Vagina (tissue), 2 donors: ENCODE data around the gene CD69. TPM values are rescaled to one million over a fixed set of nuclear protein-coding genes. Genes with fewer than 3 reads are reported as not detected.
A peak's percentile ranks its signal among the peaks of the same experiment; 100 is the strongest.

ENCODE experiments used
- DNase-seq, 2 donors: peaks; one replicate each; pipeline ENCODE4 v3.0.0-alpha.2; 2017; ENCODE audit errors: extremely low spot score in 2 of 2
- H3K27ac ChIP-seq: fragments of 200-600 bp; sonication (generic); one replicate; pipeline ENCODE4 v1.5.1; 2019
- H3K27me3 ChIP-seq: fragments of 200-600 bp; sonication (generic); one replicate; pipeline ENCODE4 v1.5.1; 2019
- H3K36me3 ChIP-seq, 2 donors: fragments of 200-600 bp; sonication (generic); one replicate each; pipeline ENCODE4 v1.5.1; 2017 to 2019
- H3K4me1 ChIP-seq: fragments of 200-600 bp; sonication (generic); one replicate; pipeline ENCODE4 v1.5.1; 2019
- H3K4me3 ChIP-seq, 2 donors: fragments of 200-600 bp; sonication (generic); 1 replicate in 1 of 2; 2 replicates in 1 of 2; pipeline ENCODE4 v1.5.1; 2016 to 2019
- H3K9me3 ChIP-seq: fragments of 200-600 bp; sonication (generic); one replicate; pipeline ENCODE4 v1.5.1; 2019
- POLR2A ChIP-seq, 2 donors: fragments of 450-650 bp; IDR thresholded peaks; one replicate each; pipeline ENCODE4 v1.6.1; 2017; ENCODE audit warnings: antibody characterized with exemption in 2 of 2, mild to moderate bottlenecking in 2 of 2, moderate library complexity in 2 of 2
- POLR2AphosphoS5 ChIP-seq, 2 donors: sonication (generic); formaldehyde crosslinking; IDR thresholded peaks; one replicate each; pipeline ENCODE4 v1.9.0; 2017; ENCODE audit warnings: antibody characterized with exemption in 2 of 2, mild to moderate bottlenecking in 2 of 2, low read depth in 1 of 2; ENCODE audit not compliant: insufficient read depth in 1 of 2
- intact Hi-C: fragments of 100-400 bp; cut with DNase I; formaldehyde crosslinking; loops from one replicate; pipeline ENCODE4 v1.15.1; 2023
- total RNA-seq: library from RNA; depleted of rRNA; stranded (reverse); fragments of >200 nt; gene quantifications from one replicate; pipeline ENCODE4 v1.2.3, GENCODE V29; 2016
- TF ChIP-seq, protein P1 (sequence below), 3 experiments: fragments of 450-650 bp in 2 of 3; fragments of 200-600 bp in 1 of 3; sonication (generic) in 1 of 3; IDR thresholded peaks; one replicate each; pipeline ENCODE4 v1.5.1; 2017 to 2019; ENCODE audit warnings: antibody characterized with exemption in 3 of 3, mild to moderate bottlenecking in 2 of 3, moderate library complexity in 2 of 3

The CD69 gene
- 28.5 TPM for total RNA-seq

DNA sequence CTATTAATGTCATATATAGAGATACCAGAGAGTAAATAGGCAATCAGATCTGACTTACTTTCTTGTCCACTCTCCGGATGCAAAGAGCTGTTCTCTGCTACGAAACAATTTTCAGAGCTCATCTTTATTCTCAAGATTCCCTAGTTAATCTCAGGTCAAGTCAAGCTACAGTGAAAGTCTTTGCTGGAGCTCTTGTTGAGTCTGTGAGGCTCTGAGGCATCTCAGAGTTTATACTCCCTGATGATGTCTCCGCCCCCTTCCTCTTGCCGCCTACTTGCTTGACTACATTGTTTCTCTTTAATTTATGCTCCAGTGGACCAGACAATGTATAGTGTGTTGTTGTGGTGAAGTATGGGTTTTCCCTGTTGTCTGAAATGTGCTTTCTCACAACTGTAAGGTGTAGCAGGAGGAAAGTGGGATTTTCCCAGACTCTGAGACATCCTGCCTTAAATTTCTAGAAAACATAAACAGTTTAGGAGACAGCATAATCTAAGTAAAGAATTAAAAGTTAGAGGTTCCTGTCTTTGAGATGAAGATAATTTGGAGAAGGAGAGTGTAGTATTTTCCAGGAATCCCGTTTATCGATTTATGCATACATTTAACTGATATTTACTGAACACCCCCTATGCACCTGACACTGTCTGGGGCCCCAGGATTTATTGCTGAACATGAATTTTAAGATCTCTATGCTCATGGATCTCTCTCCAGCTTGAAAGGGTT lies at the start of gene CD69:
Gene CD69 (minus strand): TSS at position 203 of the 720 bp plus-strand sequence. CDS start 81 bp downstream, at position 122.
- no peaks in the 10 kb centered on the region for H3K4me1 ChIP-seq
- H3K4me3 ChIP-seq, result peak within 1 kb of the TSS in 1 of 2 donors; percentile 30
- peak in 1 of 2 donors; percentile 25 for TF ChIP-seq POLR2A (IDR thresholded peaks at IDR 0.05)
- TF ChIP-seq, protein P1, sequence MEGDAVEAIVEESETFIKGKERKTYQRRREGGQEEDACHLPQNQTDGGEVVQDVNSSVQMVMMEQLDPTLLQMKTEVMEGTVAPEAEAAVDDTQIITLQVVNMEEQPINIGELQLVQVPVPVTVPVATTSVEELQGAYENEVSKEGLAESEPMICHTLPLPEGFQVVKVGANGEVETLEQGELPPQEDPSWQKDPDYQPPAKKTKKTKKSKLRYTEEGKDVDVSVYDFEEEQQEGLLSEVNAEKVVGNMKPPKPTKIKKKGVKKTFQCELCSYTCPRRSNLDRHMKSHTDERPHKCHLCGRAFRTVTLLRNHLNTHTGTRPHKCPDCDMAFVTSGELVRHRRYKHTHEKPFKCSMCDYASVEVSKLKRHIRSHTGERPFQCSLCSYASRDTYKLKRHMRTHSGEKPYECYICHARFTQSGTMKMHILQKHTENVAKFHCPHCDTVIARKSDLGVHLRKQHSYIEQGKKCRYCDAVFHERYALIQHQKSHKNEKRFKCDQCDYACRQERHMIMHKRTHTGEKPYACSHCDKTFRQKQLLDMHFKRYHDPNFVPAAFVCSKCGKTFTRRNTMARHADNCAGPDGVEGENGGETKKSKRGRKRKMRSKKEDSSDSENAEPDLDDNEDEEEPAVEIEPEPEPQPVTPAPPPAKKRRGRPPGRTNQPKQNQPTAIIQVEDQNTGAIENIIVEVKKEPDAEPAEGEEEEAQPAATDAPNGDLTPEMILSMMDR (IDR thresholded peaks at IDR 0.05), result no peak
- no peaks in the 10 kb centered on the region for H3K36me3 ChIP-seq
- H3K27ac ChIP-seq, result no peak within 1 kb of the TSS
- H3K9me3 ChIP-seq, result no peaks in the 10 kb centered on the region
- no peaks in the 10 kb centered on the region for H3K27me3 ChIP-seq
- DNase-seq, result no peak
- intact Hi-C loops, result no loop called here

DNA sequence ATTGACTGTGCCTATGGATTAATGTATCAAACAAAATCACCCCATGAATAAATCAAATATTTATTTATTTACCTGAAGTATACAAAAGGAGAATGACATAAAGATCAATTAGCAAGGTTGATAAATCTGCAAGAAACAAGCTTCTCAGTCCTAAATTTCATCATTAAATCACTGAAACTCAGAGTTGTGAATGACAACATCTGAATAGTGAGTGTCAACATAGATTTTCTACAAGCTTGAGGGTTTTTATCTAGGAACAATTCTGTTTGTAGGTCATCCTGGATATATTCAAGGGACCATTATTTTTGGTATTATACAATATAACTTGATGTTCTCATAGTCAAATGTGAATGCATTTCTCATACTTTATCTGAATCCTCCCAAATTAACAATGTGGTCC lies 49.2 kb upstream of the CD69 start:
- no peak for DNase-seq
- no peaks in the 10 kb centered on the region for H3K9me3 ChIP-seq
- no peaks in the 10 kb centered on the region for H3K36me3 ChIP-seq
- H3K27me3 ChIP-seq, result no peaks in the 10 kb centered on the region
- intact Hi-C loops, result no loop called here
- H3K4me1 ChIP-seq, result no peaks in the 10 kb centered on the region
- no peak overlapping the region for H3K27ac ChIP-seq
- TF ChIP-seq POLR2A (IDR thresholded peaks at IDR 0.05) (no peak), POLR2AphosphoS5 (IDR thresholded peaks at IDR 0.05; ENCODE audit: insufficient read depth in 1 of 2, low read depth in 1 of 2) (no peak)
- TF ChIP-seq, protein P1 (IDR thresholded peaks at IDR 0.05), result no peak
- H3K4me3 ChIP-seq, result no peak overlapping the region

DNA sequence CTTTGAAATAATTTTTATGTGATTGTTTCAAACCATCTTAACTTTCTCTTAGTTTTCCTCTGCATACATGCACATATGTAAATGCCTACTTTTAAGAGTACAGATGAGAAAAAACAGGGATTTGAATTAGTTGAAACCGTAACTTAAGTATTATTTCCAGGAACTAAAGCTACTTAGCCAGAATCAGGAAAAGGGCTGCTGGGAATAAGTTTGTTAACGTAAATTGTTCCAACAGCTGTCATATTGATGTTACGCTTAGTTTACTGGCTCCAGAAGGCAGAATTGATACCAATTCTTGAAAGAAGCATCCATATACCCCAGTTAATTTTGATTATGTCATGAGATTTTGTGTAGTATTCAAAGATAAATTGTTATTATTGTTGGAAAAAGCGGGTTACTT lies 48.6 kb upstream of the CD69 start:
- H3K27me3 ChIP-seq, result no peaks in the 10 kb centered on the region
- TF ChIP-seq POLR2A (IDR thresholded peaks at IDR 0.05) (no peak), POLR2AphosphoS5 (IDR thresholded peaks at IDR 0.05; ENCODE audit: insufficient read depth in 1 of 2, low read depth in 1 of 2) (no peak)
- TF ChIP-seq, protein P1 (IDR thresholded peaks at IDR 0.05), result no peak
- H3K9me3 ChIP-seq, result no peaks in the 10 kb centered on the region
- H3K4me1 ChIP-seq, result no peaks in the 10 kb centered on the region
- H3K27ac ChIP-seq, result no peak overlapping the region
- intact Hi-C loops, result no loop called here
- H3K36me3 ChIP-seq, result no peaks in the 10 kb centered on the region
- DNase-seq, result no peak
- no peak overlapping the region for H3K4me3 ChIP-seq

DNA sequence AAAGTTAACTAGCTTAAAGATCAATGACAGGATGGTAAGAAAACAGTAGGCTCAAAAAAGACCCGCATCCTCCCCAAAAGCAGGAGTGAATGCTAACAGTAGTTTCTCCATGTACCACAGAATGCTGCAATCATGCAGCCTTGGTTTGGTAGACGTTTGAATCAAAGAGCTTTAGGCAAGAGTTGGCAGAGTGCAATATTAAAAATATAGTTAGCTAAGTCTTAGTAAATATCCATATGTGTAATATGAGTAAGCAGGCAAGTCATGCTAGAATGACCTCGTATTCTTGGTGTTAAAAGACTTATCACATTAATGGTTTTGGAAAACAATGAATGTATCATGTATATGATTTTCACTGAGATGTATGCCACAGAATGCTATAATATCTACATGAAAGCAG lies 47.8 kb upstream of the CD69 start:
- H3K36me3 ChIP-seq, result no peaks in the 10 kb centered on the region
- DNase-seq, result no peak
- no peak overlapping the region for H3K4me3 ChIP-seq
- H3K4me1 ChIP-seq, result no peaks in the 10 kb centered on the region
- no peak overlapping the region for H3K27ac ChIP-seq
- no peaks in the 10 kb centered on the region for H3K9me3 ChIP-seq
- TF ChIP-seq POLR2AphosphoS5 (IDR thresholded peaks at IDR 0.05; ENCODE audit: insufficient read depth in 1 of 2, low read depth in 1 of 2), result no peak
- intact Hi-C loops, result no loop called here
- no peaks in the 10 kb centered on the region for H3K27me3 ChIP-seq

DNA sequence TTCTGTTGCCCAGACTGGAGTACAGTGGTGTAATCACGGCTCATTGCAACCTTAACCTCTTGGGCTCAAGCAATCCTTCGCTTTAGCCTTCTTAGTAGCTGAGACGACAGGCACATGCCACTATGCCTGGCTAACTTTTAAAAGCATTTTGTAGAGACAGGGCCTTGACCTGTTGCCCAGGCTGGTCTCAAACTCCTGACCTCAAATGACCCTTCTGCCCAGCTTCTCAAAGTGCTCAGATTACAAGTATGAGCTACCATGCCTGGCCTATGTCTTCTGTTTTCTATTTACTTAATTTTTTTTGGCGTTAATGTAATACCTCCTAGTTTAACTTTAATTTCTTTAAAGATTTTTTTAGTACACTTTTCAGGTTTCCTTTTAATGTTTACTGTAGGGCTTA lies 46.0 kb upstream of the CD69 start:
- no peaks in the 10 kb centered on the region for H3K9me3 ChIP-seq
- intact Hi-C loops, result no loop called here
- TF ChIP-seq, protein P1 (IDR thresholded peaks at IDR 0.05), result no peak
- TF ChIP-seq POLR2A (IDR thresholded peaks at IDR 0.05), result no peak
- no peak for TF ChIP-seq POLR2AphosphoS5 (IDR thresholded peaks at IDR 0.05; ENCODE audit: insufficient read depth in 1 of 2, low read depth in 1 of 2)
- H3K27me3 ChIP-seq, result no peaks in the 10 kb centered on the region
- H3K27ac ChIP-seq, result no peak overlapping the region
- H3K4me1 ChIP-seq, result no peaks in the 10 kb centered on the region
- H3K36me3 ChIP-seq, result no peaks in the 10 kb centered on the region
- no peak overlapping the region for H3K4me3 ChIP-seq
- no peak for DNase-seq
